ENCODE results near the gene ZBTB16.
A peak's percentile ranks its signal among the peaks of the same experiment; 100 is the strongest.

The ZBTB16 gene

DNA sequence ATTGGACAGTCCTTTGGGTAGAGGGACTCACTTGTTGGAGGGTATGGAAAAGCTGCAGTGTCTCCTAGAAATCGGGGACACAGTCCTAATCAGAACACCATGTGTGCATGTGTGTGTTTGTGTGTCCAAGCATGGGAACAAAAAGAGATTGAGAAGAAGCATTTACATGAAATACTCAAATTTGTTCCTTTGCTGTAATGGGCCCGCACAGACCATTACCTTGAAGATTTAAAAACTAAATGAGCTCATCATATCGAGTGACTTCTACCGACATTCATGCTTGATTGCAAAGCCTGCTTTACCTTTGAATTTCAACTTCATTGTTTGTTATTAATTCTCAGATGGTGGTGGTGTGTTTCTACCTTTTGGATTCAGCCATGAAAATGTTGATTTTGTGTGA lies 106.9 kb downstream of the ZBTB16 start:
- no peaks in the 10 kb centered on the region for H3K9me3 Mint-ChIP-seq
- H3K27me3 Mint-ChIP-seq = no peaks in the 10 kb centered on the region
- H3K4me3 Mint-ChIP-seq = peak overlapping the region; percentile 57
- H3K36me3 Mint-ChIP-seq (ENCODE audit: low read depth) = no peaks in the 10 kb centered on the region
- peak overlapping the region; percentile 87 for H3K27ac Mint-ChIP-seq
- peaks cover 90% of the 10 kb centered on the region for H3K4me1 Mint-ChIP-seq (ENCODE audit: low read depth)

DNA sequence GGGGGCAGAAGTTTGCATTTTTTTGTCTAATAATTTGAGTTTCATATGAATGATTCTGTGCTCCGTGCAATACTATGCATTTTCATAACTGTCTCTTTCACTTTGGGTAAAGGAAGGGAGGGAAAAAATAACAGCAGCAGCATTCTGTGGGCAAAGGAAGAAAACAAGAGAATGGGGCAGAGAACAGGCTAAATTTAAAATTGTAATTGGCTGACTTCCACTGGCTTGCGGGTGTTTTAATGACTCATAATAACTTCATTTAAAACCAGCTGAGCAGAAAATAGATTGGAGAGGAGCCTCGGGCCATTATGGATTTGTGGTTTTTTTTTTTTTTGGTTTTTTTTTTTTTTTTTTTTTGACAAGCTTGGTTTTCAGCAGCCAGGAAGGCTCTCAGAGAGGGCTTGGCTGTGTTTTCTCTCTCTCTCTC lies 107.4 kb downstream of the ZBTB16 start:
- Mint-ChIP-seq H3K4me1 (ENCODE audit: low read depth) (peaks cover 90% of the 10 kb centered on the region), H3K4me3 (peak overlapping the region; percentile 57), H3K27me3 (no peaks in the 10 kb centered on the region), H3K27ac (peak overlapping the region; percentile 87), H3K9me3 (no peaks in the 10 kb centered on the region), H3K36me3 (ENCODE audit: low read depth) (no peaks in the 10 kb centered on the region)

DNA sequence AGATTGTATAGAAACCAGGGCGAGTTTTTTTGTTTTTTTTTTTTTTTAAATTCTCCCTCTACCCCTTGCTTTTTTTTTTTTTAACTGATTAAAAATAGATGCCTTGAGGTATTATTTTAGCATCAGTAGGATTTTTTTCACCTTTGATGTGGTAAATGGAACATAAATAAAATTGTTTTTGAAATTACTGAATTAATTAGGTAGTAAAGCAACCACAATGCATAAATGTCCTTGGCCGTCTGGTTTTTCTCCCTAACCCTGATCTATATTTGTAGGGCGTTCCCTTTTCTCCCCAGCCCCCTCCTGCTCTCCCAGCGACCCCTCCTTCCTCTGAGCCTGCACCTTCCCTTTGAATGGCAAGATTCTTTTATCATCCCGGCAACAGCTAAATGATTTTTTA lies 107.8 kb downstream of the ZBTB16 start:
- Mint-ChIP-seq H3K9me3 (no peaks in the 10 kb centered on the region), H3K4me1 (ENCODE audit: low read depth) (peaks cover 90% of the 10 kb centered on the region), H3K4me3 (peak overlapping the region; percentile 57), H3K36me3 (ENCODE audit: low read depth) (no peaks in the 10 kb centered on the region), H3K27ac (peak overlapping the region; percentile 87), H3K27me3 (no peaks in the 10 kb centered on the region)

DNA sequence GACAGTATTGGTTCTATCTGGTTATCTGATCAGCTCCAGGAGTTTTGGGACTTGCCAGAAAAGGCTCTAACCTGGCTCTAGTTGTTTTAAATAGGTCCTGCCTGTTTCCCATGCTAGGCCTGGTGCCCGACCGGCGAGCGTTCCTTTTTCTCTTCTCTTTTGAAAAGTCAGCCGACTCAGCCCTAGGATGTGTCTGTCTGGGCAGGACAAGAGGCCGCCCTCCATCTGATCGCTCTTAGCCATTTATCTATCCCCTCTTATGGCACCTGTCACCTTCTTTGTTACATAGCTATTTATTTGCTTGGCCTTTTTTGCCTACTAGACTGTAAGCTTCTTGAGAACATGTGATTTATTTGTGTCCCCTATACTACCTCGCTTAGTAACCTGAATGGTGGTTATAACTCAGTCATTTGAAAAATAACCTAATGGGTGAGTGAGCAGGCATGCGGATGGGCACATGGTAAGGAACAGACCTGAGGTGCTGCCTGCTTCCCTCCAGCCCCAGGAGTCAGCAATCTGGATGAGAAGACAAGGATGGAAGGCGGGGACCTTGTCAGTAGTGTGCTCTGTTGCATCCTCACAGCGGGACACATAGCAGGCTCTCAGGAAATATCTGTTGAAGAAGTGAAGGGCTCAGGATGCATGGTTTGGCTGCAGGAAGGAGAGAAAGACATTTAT lies 108.4 kb downstream of the ZBTB16 start:
- H3K4me3 Mint-ChIP-seq = peak overlapping the region; percentile 21
- H3K27ac Mint-ChIP-seq = peak overlapping the region; percentile 87
- H3K9me3 Mint-ChIP-seq = no peaks in the 10 kb centered on the region
- H3K36me3 Mint-ChIP-seq (ENCODE audit: low read depth) = no peaks in the 10 kb centered on the region
- H3K4me1 Mint-ChIP-seq (ENCODE audit: low read depth) = peaks cover 91% of the 10 kb centered on the region
- H3K27me3 Mint-ChIP-seq = no peaks in the 10 kb centered on the region

DNA sequence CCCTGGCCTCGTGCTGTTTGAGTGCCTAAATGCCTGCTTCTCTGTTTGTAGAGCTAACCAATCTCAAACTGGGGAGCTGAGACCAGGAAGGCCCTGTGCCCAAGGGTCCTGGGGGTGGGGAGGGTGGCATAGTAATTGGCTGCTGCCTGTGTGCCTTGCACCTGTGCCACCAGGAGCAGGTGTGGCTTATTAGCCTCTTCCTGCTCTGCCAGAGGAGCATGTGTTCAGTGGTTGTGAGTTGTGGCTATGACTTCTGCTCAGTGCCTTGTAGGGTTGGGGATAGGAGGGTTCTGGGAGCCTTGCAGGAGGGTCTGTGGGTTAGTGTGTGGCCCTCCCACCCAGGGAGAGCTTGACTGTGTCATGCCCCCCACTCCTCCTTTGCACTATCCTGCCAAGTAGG lies 109.2 kb downstream of the ZBTB16 start:
- Mint-ChIP-seq H3K36me3 (ENCODE audit: low read depth) (no peaks in the 10 kb centered on the region), H3K27ac (peak overlapping the region; percentile 38), H3K4me3 (no peak overlapping the region), H3K9me3 (no peaks in the 10 kb centered on the region), H3K27me3 (no peaks in the 10 kb centered on the region), H3K4me1 (ENCODE audit: low read depth) (peaks cover 93% of the 10 kb centered on the region)

DNA sequence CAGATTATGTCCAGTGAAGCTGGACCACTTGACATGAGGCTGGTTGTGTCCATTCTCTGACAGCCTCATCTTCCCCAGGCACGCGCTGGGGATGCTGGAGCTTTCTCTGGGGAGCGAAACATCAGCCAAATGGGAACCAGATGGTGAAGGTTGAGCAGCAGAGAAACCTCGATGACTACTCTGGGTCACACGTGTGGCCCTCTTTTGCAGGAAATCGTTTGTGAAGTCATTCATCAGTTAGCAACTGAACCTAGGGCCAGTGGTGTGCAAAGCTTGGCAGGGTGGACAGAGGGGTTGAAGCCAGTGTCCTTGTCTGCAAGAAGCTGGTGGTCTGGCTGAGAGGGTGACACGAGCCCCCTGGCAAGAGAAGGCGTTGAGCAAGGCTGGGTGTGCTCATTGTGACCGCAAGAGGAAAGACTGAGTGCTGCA lies 109.8 kb downstream of the ZBTB16 start:
- Mint-ChIP-seq H3K36me3 (ENCODE audit: low read depth) (no peaks in the 10 kb centered on the region), H3K9me3 (no peaks in the 10 kb centered on the region), H3K4me3 (no peak overlapping the region), H3K4me1 (ENCODE audit: low read depth) (peaks cover 95% of the 10 kb centered on the region), H3K27ac (no peak overlapping the region), H3K27me3 (no peaks in the 10 kb centered on the region)

DNA sequence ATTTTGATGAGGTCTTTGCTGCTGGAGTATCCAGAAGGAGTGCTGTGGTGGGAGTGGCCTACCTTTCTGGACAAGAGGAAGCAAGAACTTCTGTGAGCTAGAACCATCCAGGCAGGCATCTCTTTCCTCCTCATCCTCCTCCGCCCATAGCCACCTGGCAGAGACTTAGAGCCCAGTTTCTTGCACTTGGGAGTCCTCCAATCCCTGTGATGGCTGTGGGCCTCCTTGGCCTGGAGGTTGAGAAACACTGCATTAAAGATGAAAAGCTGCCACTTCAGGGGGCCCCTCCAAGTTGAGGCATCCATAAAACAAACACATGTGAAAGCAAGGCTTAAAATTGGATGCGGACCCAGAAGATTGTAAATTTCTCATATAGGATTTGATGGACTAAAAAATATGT lies 110.3 kb downstream of the ZBTB16 start:
- no peaks in the 10 kb centered on the region for H3K36me3 Mint-ChIP-seq (ENCODE audit: low read depth)
- H3K27me3 Mint-ChIP-seq = no peaks in the 10 kb centered on the region
- H3K4me3 Mint-ChIP-seq = no peak overlapping the region
- peaks cover 94% of the 10 kb centered on the region for H3K4me1 Mint-ChIP-seq (ENCODE audit: low read depth)
- H3K27ac Mint-ChIP-seq = no peak overlapping the region
- no peaks in the 10 kb centered on the region for H3K9me3 Mint-ChIP-seq

DNA sequence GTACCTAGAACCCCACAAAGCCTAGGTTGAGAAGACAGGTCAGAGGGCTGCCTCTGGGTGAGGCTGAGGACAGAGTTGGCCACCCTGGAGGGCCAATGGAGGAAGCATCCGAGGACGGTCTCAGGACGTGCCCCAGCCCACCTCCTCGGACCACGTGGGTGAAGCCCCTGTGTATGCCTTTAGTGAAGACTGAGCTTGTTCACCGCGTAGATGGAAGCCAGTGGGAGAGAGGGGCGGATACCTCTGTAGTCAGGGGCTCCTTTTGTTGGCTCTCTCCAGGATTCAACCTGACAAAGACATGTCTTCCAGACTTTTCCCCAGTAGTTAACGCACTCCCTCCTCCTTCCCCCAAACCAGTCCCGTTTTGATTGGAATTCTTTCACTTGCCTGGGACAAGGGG lies 110.7 kb downstream of the ZBTB16 start:
- no peaks in the 10 kb centered on the region for H3K27me3 Mint-ChIP-seq
- no peak overlapping the region for H3K4me3 Mint-ChIP-seq
- H3K4me1 Mint-ChIP-seq (ENCODE audit: low read depth) = peaks cover 93% of the 10 kb centered on the region
- H3K27ac Mint-ChIP-seq = no peak overlapping the region
- H3K9me3 Mint-ChIP-seq = no peaks in the 10 kb centered on the region
- H3K36me3 Mint-ChIP-seq (ENCODE audit: low read depth) = no peaks in the 10 kb centered on the region

DNA sequence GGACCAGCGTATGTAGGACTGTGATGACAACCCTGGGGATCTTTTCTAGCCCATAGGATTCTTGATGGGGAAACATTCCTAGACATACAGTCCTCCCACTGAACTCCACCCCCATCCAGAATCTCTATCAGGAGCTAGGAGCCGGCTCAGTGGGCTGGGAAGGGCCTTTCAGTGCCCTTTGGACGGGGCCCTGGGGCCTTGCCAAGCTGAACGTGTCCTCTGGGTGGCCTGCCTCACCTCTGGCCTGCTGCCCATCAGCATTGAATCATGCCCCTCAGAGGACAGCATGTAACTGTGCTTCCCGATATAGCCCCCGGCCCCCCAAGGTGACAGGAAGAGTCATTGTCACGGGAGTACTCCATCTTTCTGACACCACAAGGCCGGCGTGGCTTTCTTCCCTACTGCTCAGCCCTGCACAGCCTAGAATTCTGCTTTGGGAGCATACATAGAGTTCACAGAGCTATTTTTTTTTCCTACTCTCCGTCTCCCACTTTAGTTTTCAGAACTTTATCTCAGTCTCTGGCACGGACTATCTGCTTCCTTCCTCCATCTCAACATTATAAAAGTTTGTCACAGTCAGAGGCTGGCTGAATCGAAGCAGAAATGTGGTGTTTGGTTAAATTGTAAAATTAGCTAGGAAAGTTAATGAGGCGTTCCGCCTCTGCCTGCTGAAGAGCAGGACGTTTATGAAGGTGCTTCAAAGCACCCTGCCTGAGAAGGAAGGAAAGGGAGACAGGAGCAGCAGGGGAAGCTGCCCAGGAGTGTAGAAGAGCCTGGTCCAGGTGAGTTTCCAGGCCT lies 111.9 kb downstream of the ZBTB16 start:
- H3K27ac Mint-ChIP-seq = no peak overlapping the region
- no peak overlapping the region for H3K4me3 Mint-ChIP-seq
- no peaks in the 10 kb centered on the region for H3K36me3 Mint-ChIP-seq (ENCODE audit: low read depth)
- no peaks in the 10 kb centered on the region for H3K27me3 Mint-ChIP-seq
- no peaks in the 10 kb centered on the region for H3K9me3 Mint-ChIP-seq
- peaks cover 83% of the 10 kb centered on the region for H3K4me1 Mint-ChIP-seq (ENCODE audit: low read depth)

DNA sequence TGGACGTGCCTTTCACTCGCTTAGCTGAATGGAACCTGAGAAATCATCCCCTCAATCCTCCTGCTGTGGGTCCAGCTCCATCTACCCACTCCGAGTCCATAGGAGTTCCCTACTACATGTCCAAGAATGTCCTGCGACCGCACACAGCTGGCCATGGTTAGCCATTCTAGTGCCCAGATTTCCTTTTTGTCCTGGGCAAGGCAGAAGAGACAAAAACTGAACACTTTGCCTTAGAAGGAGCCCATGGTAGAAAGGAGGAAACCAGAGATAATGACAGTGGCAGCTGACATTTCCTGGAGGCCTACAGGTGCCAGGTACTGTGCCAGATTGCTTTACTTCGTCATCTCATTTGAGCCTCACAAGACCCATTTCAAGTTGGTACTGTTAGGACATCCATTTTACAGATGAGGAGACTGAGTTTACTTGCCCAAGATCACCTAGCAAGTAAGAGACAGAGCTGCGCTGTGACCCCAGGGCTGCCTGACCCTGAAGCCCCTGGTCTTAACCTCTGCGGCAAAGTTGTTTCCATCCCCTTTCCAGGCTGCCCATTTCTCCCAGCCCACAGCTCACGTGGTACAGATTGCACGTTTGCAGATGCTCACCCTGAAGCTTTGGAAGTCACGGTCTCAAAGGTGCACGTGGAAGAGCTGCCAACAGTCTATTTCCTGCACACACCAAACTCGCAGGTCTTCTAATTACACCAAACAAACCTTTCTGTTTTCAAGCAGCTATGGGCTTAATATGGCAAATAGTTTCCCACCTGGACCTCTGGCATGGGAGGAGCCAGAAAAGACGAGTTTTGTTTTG lies 112.7 kb downstream of the ZBTB16 start:
- H3K4me3 Mint-ChIP-seq = peak overlapping the region; percentile 44
- peak overlapping the region; percentile 31 for H3K27ac Mint-ChIP-seq
- peaks cover 75% of the 10 kb centered on the region for H3K4me1 Mint-ChIP-seq (ENCODE audit: low read depth)

DNA sequence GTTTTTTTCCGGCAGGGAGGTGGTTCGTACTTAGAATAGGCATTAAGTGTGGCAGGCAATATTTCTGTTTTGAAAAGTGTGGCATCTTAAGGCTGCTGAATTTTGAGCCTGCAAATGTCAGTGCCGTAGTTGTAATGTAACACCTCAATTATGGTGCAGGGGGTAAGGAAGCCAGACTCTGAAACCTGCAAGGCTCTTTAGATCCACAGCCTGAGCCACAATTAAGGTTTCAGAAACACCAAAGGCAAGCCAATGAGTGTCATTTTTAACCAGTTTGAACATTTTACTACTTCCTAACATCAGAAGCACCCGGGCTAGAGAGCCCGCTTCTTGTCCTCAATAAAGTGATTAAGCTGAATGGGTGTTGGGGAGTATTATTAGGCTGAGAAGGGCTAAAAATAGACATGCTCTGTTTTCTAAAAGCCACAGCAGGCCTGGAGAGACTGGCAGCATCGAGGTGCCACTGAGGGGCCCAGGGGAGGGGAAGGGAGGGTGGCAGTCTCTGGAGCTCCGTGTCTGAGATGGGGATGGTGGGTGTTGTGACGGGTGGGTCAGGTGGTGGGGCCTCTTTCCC lies 113.4 kb downstream of the ZBTB16 start:
- Mint-ChIP-seq H3K4me1 (ENCODE audit: low read depth) (peaks cover 68% of the 10 kb centered on the region), H3K4me3 (peak overlapping the region; percentile 44), H3K36me3 (ENCODE audit: low read depth) (no peaks in the 10 kb centered on the region), H3K9me3 (no peaks in the 10 kb centered on the region), H3K27ac (no peak overlapping the region), H3K27me3 (no peaks in the 10 kb centered on the region)

More for the DNA sequence above, 112.7 kb downstream of the ZBTB16 start:
- Mint-ChIP-seq H3K9me3 (no peaks in the 10 kb centered on the region), H3K27me3 (no peaks in the 10 kb centered on the region), H3K36me3 (ENCODE audit: low read depth) (no peaks in the 10 kb centered on the region)

DNA sequence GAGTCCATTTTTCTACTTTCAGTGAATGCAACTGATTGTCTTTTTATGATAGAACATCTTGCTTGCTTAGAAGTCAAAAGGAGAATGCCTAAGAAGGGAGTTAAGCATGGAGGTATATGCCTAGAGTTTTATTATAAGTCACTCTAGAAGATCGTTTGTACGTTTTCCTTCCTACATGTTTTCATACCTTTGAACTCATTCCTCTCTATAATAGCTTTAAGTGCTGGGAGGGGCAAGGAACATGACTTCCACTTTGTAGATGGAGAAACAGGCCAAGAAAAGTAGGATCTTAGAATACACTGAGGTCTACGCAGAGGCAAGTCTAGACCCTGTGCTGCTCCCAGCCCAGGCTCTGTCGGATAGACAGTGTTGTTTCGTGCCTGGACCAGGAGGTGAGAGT lies 114.3 kb downstream of the ZBTB16 start:
- Mint-ChIP-seq H3K27me3 (no peaks in the 10 kb centered on the region), H3K4me3 (no peak overlapping the region), H3K4me1 (ENCODE audit: low read depth) (peaks cover 65% of the 10 kb centered on the region), H3K27ac (no peak overlapping the region), H3K9me3 (no peaks in the 10 kb centered on the region), H3K36me3 (ENCODE audit: low read depth) (no peaks in the 10 kb centered on the region)

DNA sequence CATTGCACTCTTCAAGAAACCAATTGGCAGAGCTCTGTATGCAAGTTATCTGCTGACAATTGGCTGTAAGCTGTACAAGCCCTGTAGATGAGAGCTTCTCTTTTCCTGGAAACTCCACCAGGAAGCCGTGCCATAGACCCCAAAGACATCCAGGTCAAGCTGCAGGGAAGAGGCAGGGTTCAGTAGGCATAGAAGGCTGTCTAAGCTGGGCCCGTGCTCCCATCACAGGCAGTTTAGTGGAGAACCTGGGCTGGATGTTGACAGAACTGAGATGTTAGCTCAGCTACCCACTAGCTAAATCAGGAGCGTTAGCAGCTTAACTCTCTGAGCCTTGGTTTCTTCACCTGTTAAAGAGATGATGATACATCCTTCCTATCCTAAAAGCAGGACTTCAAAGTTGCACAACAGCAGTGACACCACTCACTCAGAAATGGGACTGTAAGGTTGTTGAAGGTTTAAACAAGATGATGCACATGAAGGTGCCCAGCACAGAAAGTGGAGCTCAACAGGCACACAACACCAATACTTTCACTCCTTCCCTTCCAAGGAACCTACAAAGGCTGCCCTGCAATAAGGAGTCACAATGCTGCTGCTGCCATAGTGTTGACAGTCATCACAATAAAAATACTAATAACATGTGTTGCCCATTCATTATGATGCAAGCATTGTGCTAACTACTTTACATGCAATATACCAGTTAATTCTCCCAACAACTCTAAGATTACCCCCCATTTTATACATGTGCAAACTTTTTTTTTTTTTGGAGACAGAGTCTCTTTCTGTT lies 115.4 kb downstream of the ZBTB16 start:
- no peaks in the 10 kb centered on the region for H3K36me3 Mint-ChIP-seq (ENCODE audit: low read depth)
- no peaks in the 10 kb centered on the region for H3K27me3 Mint-ChIP-seq
- no peak overlapping the region for H3K27ac Mint-ChIP-seq
- no peak overlapping the region for H3K4me3 Mint-ChIP-seq
- H3K4me1 Mint-ChIP-seq (ENCODE audit: low read depth) = peaks cover 65% of the 10 kb centered on the region
- H3K9me3 Mint-ChIP-seq = no peaks in the 10 kb centered on the region

DNA sequence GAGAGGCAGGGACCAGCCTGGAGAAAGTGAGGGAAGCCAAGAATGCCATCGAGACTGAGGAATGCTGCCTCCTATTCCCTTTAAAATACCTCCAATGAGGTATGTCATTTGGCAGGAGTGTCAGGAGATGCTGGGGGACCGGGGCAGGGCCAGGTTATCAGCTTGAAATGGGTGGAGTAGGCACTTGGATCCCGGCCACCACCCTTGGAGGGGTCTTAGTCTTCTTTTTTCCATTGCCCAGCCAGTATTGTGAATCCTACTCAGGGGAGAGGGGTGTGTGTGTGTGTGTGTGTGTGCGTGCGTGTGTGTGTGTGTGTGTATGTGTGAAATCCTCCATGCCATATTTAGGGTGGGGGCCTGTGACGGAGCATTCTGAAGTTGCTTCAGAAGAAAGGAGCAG lies 116.2 kb downstream of the ZBTB16 start:
- H3K4me1 Mint-ChIP-seq (ENCODE audit: low read depth) = peaks cover 65% of the 10 kb centered on the region
- no peak overlapping the region for H3K4me3 Mint-ChIP-seq

More for the DNA sequence above, 116.2 kb downstream of the ZBTB16 start:
- Mint-ChIP-seq H3K36me3 (ENCODE audit: low read depth) (no peaks in the 10 kb centered on the region), H3K27me3 (no peaks in the 10 kb centered on the region), H3K9me3 (no peaks in the 10 kb centered on the region), H3K27ac (no peak overlapping the region)

All from stimulated activated naive CD8-positive, alpha-beta T cell treated with anti-CD3 and anti-CD28 coated beads, Interleukin-15, Interleukin-2, amounts not matched to agents 100 ng/mL and 50 ng/mL, for 24 hours (primary cell).